Vagina (tissue), 2 donors: ENCODE measurements around the gene PDCL2. TPM values are rescaled to one million over a fixed set of nuclear protein-coding genes. Genes with fewer than 3 reads are reported as not detected.
"Not testable (repeated sequence)": the region's sequence is repeated elsewhere in the genome, so short reads cannot be mapped to it uniquely, and the experiment has no call there.

Experiments
- DNase-seq, 2 donors: peaks; one replicate each; pipeline ENCODE4 v3.0.0-alpha.2; 2017; ENCODE audit errors: extremely low spot score in 2 of 2
- H3K27ac ChIP-seq: fragments of 200-600 bp; sonication (generic); one replicate; pipeline ENCODE4 v1.5.1; 2019
- H3K27me3 ChIP-seq: fragments of 200-600 bp; sonication (generic); one replicate; pipeline ENCODE4 v1.5.1; 2019
- H3K36me3 ChIP-seq, 2 donors: fragments of 200-600 bp; sonication (generic); one replicate each; pipeline ENCODE4 v1.5.1; 2017 to 2019
- H3K4me1 ChIP-seq: fragments of 200-600 bp; sonication (generic); one replicate; pipeline ENCODE4 v1.5.1; 2019
- H3K4me3 ChIP-seq, 2 donors: fragments of 200-600 bp; sonication (generic); 1 replicate in 1 of 2; 2 replicates in 1 of 2; pipeline ENCODE4 v1.5.1; 2016 to 2019
- H3K9me3 ChIP-seq: fragments of 200-600 bp; sonication (generic); one replicate; pipeline ENCODE4 v1.5.1; 2019
- POLR2A ChIP-seq, 2 donors: fragments of 450-650 bp; IDR thresholded peaks; one replicate each; pipeline ENCODE4 v1.6.1; 2017; ENCODE audit warnings: antibody characterized with exemption in 2 of 2, mild to moderate bottlenecking in 2 of 2, moderate library complexity in 2 of 2
- POLR2AphosphoS5 ChIP-seq, 2 donors: sonication (generic); formaldehyde crosslinking; IDR thresholded peaks; one replicate each; pipeline ENCODE4 v1.9.0; 2017; ENCODE audit warnings: antibody characterized with exemption in 2 of 2, mild to moderate bottlenecking in 2 of 2, low read depth in 1 of 2; ENCODE audit not compliant: insufficient read depth in 1 of 2
- intact Hi-C: fragments of 100-400 bp; cut with DNase I; formaldehyde crosslinking; loops from one replicate; pipeline ENCODE4 v1.15.1; 2023
- total RNA-seq: library from RNA; depleted of rRNA; stranded (reverse); fragments of >200 nt; gene quantifications from one replicate; pipeline ENCODE4 v1.2.3, GENCODE V29; 2016
- TF ChIP-seq, protein P1 (sequence below), 3 experiments: fragments of 450-650 bp in 2 of 3; fragments of 200-600 bp in 1 of 3; sonication (generic) in 1 of 3; IDR thresholded peaks; one replicate each; pipeline ENCODE4 v1.5.1; 2017 to 2019; ENCODE audit warnings: antibody characterized with exemption in 3 of 3, mild to moderate bottlenecking in 2 of 3, moderate library complexity in 2 of 3

Gene PDCL2
- total RNA-seq, 1 donor from 2014 or later, result not detected

DNA sequence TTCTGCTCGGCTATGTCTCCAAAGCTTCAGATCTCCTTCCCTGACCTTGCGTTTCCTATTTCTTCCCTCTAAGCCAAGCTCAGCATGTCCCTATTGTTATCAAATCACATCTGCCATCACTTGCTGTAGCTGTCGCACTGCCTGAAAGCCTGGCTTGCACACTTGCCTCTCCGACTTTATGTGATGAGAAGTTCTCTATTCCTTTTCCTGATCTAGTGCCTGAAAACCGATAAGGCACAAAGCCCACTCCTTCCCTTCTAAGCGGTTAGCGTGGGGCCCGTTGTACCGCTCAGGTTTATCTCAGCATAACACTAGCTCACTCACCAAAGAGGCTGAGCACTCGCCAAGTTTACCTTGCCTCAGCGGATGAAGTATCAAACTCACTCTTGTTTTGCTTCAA is 43.2 kb upstream of the PDCL2 start:
- no peaks in the 10 kb centered on the region for H3K36me3 ChIP-seq
- intact Hi-C loops, result no loop called here
- no peak for TF ChIP-seq POLR2AphosphoS5 (IDR thresholded peaks at IDR 0.05; ENCODE audit: insufficient read depth in 1 of 2, low read depth in 1 of 2)
- TF ChIP-seq, protein P1, sequence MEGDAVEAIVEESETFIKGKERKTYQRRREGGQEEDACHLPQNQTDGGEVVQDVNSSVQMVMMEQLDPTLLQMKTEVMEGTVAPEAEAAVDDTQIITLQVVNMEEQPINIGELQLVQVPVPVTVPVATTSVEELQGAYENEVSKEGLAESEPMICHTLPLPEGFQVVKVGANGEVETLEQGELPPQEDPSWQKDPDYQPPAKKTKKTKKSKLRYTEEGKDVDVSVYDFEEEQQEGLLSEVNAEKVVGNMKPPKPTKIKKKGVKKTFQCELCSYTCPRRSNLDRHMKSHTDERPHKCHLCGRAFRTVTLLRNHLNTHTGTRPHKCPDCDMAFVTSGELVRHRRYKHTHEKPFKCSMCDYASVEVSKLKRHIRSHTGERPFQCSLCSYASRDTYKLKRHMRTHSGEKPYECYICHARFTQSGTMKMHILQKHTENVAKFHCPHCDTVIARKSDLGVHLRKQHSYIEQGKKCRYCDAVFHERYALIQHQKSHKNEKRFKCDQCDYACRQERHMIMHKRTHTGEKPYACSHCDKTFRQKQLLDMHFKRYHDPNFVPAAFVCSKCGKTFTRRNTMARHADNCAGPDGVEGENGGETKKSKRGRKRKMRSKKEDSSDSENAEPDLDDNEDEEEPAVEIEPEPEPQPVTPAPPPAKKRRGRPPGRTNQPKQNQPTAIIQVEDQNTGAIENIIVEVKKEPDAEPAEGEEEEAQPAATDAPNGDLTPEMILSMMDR (IDR thresholded peaks at IDR 0.05), result no peak
- TF ChIP-seq POLR2A (IDR thresholded peaks at IDR 0.05), result no peak
- no peak for DNase-seq
- peak overlapping the region; percentile 41 to 47 for H3K4me3 ChIP-seq
- no peaks in the 10 kb centered on the region for H3K27me3 ChIP-seq
- H3K27ac ChIP-seq, result no peak overlapping the region
- no peaks in the 10 kb centered on the region for H3K9me3 ChIP-seq
- peaks cover 24% of the 10 kb centered on the region for H3K4me1 ChIP-seq

DNA sequence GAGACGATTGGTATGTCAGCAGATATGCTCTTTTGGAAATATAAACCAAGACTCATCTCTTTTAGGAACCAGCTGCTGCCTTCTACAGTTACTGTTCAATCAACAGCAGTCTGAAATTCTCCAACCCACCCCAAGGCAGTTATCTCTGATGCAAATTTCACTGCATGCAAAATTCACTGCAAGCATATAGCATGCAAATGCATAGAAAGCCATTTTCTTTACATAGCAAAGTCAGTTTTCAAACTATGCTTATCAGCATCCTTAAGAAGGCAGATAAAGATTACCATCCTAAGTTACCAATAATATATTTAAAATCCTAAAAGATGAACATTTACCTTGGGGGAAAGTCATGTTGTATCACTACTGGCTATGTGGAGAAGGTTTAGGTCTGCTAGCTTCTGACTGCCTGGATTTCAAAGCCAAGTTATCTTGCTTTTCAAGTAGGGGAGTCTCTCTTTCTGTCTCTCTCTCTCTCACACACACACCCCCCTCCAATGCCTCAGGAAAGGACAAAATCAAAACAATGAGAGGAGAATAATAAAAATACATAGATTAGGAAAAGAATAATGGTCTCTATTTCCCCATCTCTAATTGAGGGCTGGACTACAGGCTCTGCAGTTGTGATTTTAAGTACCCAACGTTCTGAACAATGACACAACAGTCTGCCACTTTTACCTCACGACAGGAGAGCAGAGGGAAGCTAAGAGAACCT is 42.5 kb upstream of the PDCL2 start:
- TF ChIP-seq, protein P1 (IDR thresholded peaks at IDR 0.05), result no peak
- TF ChIP-seq POLR2AphosphoS5 (IDR thresholded peaks at IDR 0.05; ENCODE audit: insufficient read depth in 1 of 2, low read depth in 1 of 2), result no peak
- no peak for TF ChIP-seq POLR2A (IDR thresholded peaks at IDR 0.05)
- no peak overlapping the region for H3K4me3 ChIP-seq
- no peaks in the 10 kb centered on the region for H3K27me3 ChIP-seq
- no peak for DNase-seq
- H3K9me3 ChIP-seq, result no peaks in the 10 kb centered on the region
- H3K27ac ChIP-seq, result no peak overlapping the region
- intact Hi-C loops, result no loop called here
- peaks cover 24% of the 10 kb centered on the region for H3K4me1 ChIP-seq
- no peaks in the 10 kb centered on the region for H3K36me3 ChIP-seq

DNA sequence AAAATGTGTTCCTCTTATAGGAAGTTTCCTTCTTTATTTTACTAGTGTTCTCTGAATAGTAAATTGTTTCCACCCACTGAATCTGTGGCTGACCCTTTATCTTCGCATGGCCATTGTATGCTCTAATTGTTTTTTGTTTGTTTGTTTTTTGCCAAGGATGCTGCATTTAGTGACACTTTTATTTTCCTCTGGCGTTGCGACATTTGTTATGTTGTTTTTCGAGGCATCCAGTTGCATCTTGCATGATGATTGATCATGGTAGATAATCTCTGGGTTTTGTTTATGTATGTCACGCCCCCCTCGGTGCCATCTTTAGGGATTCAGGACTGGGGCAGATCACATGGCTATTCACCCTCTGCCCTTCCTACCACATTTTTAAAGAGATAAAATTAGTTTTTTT is 41.9 kb upstream of the PDCL2 start:
- DNase-seq, result no peak
- TF ChIP-seq, protein P1 (IDR thresholded peaks at IDR 0.05), result no peak
- TF ChIP-seq POLR2AphosphoS5 (IDR thresholded peaks at IDR 0.05; ENCODE audit: insufficient read depth in 1 of 2, low read depth in 1 of 2), result no peak
- no peak for TF ChIP-seq POLR2A (IDR thresholded peaks at IDR 0.05)
- H3K4me3 ChIP-seq, result no peak overlapping the region

DNA sequence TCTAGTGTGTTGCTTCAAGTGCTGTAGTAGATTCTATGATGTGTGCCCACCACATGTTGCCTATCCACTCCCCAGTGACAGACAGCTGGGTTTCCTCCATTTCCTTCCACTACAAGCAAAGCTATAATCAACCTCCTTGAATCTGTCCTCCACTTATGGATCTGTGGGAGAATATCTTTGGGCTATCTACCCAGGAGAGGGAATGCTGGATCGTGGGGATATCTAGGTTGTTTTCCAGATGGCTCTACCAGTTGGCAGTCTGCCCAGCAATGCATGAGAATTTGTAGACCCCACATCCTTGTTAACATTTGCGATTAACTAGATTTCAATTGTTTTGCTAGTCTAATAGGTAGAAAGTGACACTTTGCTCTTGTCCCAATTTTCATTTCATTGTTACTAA is 33.8 kb upstream of the PDCL2 start:
- H3K36me3 ChIP-seq, result no peaks in the 10 kb centered on the region
- intact Hi-C loops, result no loop called here
- no peak overlapping the region for H3K4me3 ChIP-seq
- H3K27me3 ChIP-seq, result no peaks in the 10 kb centered on the region
- H3K4me1 ChIP-seq, result no peaks in the 10 kb centered on the region
- H3K9me3 ChIP-seq, result no peaks in the 10 kb centered on the region
- H3K27ac ChIP-seq, result no peak overlapping the region
- TF ChIP-seq POLR2A (IDR thresholded peaks at IDR 0.05) (no peak), POLR2AphosphoS5 (IDR thresholded peaks at IDR 0.05; ENCODE audit: insufficient read depth in 1 of 2, low read depth in 1 of 2) (no peak)
- TF ChIP-seq, protein P1 (IDR thresholded peaks at IDR 0.05), result no peak
- no peak for DNase-seq

More for the DNA sequence above, 41.9 kb upstream of the PDCL2 start:
- Histone ChIP-seq H3K4me1 (peaks cover 24% of the 10 kb centered on the region), H3K9me3 (no peaks in the 10 kb centered on the region), H3K27me3 (no peaks in the 10 kb centered on the region), H3K36me3 (no peaks in the 10 kb centered on the region), H3K27ac (no peak overlapping the region)
- intact Hi-C loops, result no loop called here

DNA sequence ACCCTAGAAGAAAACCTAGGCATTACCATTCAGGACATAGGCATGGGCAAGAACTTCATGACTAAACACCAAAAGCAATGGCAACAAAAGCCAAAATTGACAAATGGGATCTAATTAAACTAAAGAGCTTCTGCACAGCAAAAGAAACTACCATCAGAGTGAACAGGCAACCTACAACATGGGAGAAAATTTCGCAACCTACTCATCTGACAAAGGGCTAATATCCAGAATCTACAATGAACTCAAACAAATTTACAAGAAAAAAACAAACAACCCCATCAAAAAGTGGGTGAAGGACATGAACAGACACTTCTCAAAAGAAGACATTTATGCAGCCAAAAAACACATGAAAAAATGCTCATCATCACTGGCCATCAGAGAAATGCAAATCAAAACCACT is 32.0 kb upstream of the PDCL2 start:
- H3K9me3 ChIP-seq, H3K36me3 ChIP-seq, H3K27ac ChIP-seq, intact Hi-C loops, H3K27me3 ChIP-seq, H3K4me1 ChIP-seq, H3K4me3 ChIP-seq, DNase-seq: not testable (repeated sequence)
